ENCODE measurements around the gene CACNA2D4. TPM values are rescaled to one million over a fixed set of nuclear protein-coding genes. Genes with fewer than 3 reads are reported as not detected.
A peak's percentile ranks its signal among the peaks of the same experiment; 100 is the strongest.

CACNA2D4 gene
- total RNA-seq, 1 experiment from 2014 or later, result 1.7 TPM

DNA sequence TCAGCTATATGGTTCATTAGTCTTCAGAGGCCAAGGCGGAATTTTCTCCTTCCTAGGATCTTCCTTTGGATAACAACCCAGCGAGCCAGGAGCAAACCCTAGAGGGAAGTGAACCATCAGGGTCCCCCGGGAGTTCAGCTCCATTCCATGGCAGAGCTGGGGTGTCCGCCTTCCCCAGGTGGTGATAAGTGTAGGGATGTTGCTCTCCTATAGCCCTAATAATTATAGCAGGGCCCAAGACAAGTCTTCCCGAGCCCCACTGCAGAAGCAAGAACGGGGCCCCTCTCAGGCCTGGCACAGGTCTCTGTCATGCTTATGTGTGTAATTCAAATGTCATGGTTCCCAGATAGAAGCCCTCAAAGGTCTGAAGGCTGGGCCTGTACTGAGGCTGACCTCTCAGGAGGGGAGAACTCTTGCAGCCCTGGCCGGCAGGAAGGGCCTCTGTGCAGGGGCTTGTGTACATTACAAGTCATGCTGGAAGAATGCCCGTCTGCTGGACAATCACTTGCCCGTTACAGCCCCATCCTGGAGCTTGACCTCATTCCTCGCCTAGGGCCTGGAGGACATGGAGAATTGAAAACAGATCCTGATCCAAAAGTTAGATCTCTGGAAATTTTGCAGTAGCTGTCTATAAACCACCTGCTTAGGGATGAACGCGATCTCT, 80.8 kb downstream of the CACNA2D4 start:
- RAD21 ChIA-PET (ENCODE audit: low non-redundant PET in 1 of 2, low total read pairs in 2 of 2, uncharacterized antibody in 2 of 2, unreplicated experiment in 2 of 2), result no interaction called here
- Histone ChIP-seq H3K9me2 (ENCODE audit: insufficient read depth) (no peaks in the 10 kb centered on the region), H2AFZ (ENCODE audit: low read depth, low read length, poor library complexity, severe bottlenecking) (no peak overlapping the region), H3K9ac (ENCODE audit: low read length) (no peak overlapping the region), H3K9me3 (ENCODE audit: control insufficient read depth in 1 of 2, insufficient read depth in 1 of 2, low read depth in 1 of 2, low read length in 2 of 2) (no peaks in the 10 kb centered on the region), H3K4me2 (ENCODE audit: low read length) (no peak overlapping the region), H3K79me2 (ENCODE audit: insufficient read depth, low read length) (no peaks in the 10 kb centered on the region), H3K36me3 (ENCODE audit: control insufficient read depth in 1 of 2, insufficient read depth in 2 of 2, low read length in 2 of 2) (no peaks in the 10 kb centered on the region), H3K4me3 (replicated peaks in 1 of 2; ENCODE audit: low read depth in 1 of 2, low read length in 2 of 2) (no peak overlapping the region), H3K27ac (ENCODE audit: low read depth, low read length) (no peak overlapping the region), H4K20me1 (ENCODE audit: insufficient read depth) (no peaks in the 10 kb centered on the region), H3K27me3 (ENCODE audit: insufficient read depth, low read length) (peaks cover 5% of the 10 kb centered on the region; the same call in 1 of the 2 replicates), H3K4me1 (ENCODE audit: control insufficient read depth in 1 of 2, insufficient read depth in 2 of 2, low read length in 2 of 2) (no peaks in the 10 kb centered on the region)
- BruUV-seq (replicated peaks), result no TSS peak
- POLR2A ChIA-PET, result no interaction called here
- DNase-seq (ENCODE audit: low read depth, low spot score), result no peak
- ATAC-seq, result no peak
- no peak for TF ChIP-seq EGR1 (IDR thresholded peaks at IDR 0.05; ENCODE audit: low read depth)
- no peak for TF ChIP-seq TCF7L2 (IDR thresholded peaks at IDR 0.05; ENCODE audit: borderline replicate concordance, extremely low read depth, insufficient read depth, insufficient read length)
- TF ChIP-seq ELF1 (IDR thresholded peaks at IDR 0.05; ENCODE audit: borderline replicate concordance, low read depth), result no peak
- CTCF ChIA-PET, result no interaction called here
- intact Hi-C loops (cut with micrococcal nuclease), result no loop called here

DNA sequence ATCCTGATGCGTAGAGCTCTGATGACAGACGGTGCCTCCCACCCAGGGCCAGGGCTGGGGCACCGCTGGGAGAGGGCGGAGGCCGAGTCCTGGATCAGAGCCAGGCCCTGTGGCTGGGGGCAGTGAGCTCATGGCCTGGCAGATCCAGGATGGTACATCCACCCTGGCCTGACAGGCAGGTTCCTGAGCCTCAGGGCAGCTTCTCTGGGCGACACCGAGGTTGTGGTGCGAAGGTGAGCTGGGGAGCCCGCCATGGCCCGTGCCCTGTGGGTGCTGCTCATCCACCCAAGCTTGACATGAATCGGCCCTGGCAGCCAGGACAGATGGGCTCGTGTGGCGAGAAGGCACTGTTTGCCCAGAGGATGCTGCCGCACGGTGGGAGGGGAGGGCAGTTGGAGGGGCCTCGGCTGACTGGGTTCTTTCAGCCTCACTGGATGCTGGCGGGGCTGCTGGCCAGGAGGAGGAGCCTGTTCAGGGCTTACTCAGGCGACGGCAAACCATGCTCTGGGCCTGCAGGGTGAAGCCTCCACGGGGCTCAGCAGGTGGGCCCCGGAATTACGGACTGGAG, 81.5 kb downstream of the CACNA2D4 start:
- CTCF ChIA-PET, result no interaction called here
- ATAC-seq, result peak; percentile 26; the same call in 1 of the 2 replicates

More for the DNA sequence above, 81.5 kb downstream of the CACNA2D4 start:
- Histone ChIP-seq H3K9me2 (ENCODE audit: insufficient read depth) (no peaks in the 10 kb centered on the region), H3K27me3 (ENCODE audit: insufficient read depth, low read length) (peaks cover 11% of the 10 kb centered on the region), H3K9me3 (ENCODE audit: control insufficient read depth in 1 of 2, insufficient read depth in 1 of 2, low read depth in 1 of 2, low read length in 2 of 2) (no peaks in the 10 kb centered on the region), H4K20me1 (ENCODE audit: insufficient read depth) (no peaks in the 10 kb centered on the region; the same call in 1 of the 2 replicates), H3K4me1 (ENCODE audit: control insufficient read depth in 1 of 2, insufficient read depth in 2 of 2, low read length in 2 of 2) (no peaks in the 10 kb centered on the region), H3K27ac (ENCODE audit: low read depth, low read length) (no peak overlapping the region), H3K9ac (ENCODE audit: low read length) (no peak overlapping the region), H3K4me2 (ENCODE audit: low read length) (no peak overlapping the region), H2AFZ (ENCODE audit: low read depth, low read length, poor library complexity, severe bottlenecking) (no peak overlapping the region), H3K4me3 (replicated peaks in 1 of 2; ENCODE audit: low read depth in 1 of 2, low read length in 2 of 2) (no peak overlapping the region), H3K36me3 (ENCODE audit: control insufficient read depth in 1 of 2, insufficient read depth in 2 of 2, low read length in 2 of 2) (no peaks in the 10 kb centered on the region), H3K79me2 (ENCODE audit: insufficient read depth, low read length) (no peaks in the 10 kb centered on the region)
- intact Hi-C loops (cut with micrococcal nuclease), result no loop called here
- BruUV-seq (replicated peaks), result no TSS peak
- RAD21 ChIA-PET (ENCODE audit: low non-redundant PET in 1 of 2, low total read pairs in 2 of 2, uncharacterized antibody in 2 of 2, unreplicated experiment in 2 of 2), result no interaction called here
- TF ChIP-seq CBX3 (IDR thresholded peaks at IDR 0.05; ENCODE audit: low read depth) (no peak), EZH2 (IDR thresholded peaks at IDR 0.05) (no peak), EZH2phosphoT487 (IDR thresholded peaks at IDR 0.05; ENCODE audit: borderline replicate concordance) (no peak), EGR1 (IDR thresholded peaks at IDR 0.05; ENCODE audit: low read depth) (no peak)
- TF ChIP-seq, protein P1, sequence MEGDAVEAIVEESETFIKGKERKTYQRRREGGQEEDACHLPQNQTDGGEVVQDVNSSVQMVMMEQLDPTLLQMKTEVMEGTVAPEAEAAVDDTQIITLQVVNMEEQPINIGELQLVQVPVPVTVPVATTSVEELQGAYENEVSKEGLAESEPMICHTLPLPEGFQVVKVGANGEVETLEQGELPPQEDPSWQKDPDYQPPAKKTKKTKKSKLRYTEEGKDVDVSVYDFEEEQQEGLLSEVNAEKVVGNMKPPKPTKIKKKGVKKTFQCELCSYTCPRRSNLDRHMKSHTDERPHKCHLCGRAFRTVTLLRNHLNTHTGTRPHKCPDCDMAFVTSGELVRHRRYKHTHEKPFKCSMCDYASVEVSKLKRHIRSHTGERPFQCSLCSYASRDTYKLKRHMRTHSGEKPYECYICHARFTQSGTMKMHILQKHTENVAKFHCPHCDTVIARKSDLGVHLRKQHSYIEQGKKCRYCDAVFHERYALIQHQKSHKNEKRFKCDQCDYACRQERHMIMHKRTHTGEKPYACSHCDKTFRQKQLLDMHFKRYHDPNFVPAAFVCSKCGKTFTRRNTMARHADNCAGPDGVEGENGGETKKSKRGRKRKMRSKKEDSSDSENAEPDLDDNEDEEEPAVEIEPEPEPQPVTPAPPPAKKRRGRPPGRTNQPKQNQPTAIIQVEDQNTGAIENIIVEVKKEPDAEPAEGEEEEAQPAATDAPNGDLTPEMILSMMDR (IDR thresholded peaks at IDR 0.05 in 2 of 3, conservative IDR thresholded peaks at IDR 0.05 in 1 of 3; ENCODE audit: borderline replicate concordance in 1 of 3, insufficient read depth in 1 of 3, low read depth in 2 of 3, low read length in 2 of 3), result no peak
- POLR2A ChIA-PET, result no interaction called here
- no peak for DNase-seq (ENCODE audit: low read depth, low spot score)
